HG03280 (cell line): ENCODE data around the gene FAM209B.
"Not testable (repeated sequence)": the region's sequence is repeated elsewhere in the genome, so short reads cannot be mapped to it uniquely, and the experiment has no call there.

Experiments used
- ATAC-seq: cut with Tn5 transposase; IDR thresholded peaks from one replicate; pipeline ENCODE4 v1.9.1; 2021; ENCODE audit warnings: mild to moderate bottlenecking, moderate library complexity; ENCODE audit not compliant: unreplicated experiment

The FAM209B gene

GRCh38 chr20:56537997-56538396 lies 5.0 kb downstream of the FAM209B start:
- no peak for ATAC-seq

- no peak for ATAC-seq
These were observed 7.4 kb downstream of the FAM209B start for GRCh38 chr20:56540415-56540814.

GRCh38 chr20:56542489-56543030 lies 9.5 kb downstream of the FAM209B start:
- no peak for ATAC-seq

GRCh38 chr20:56551571-56551970 lies 18.5 kb downstream of the FAM209B start:
- ATAC-seq, result no peak

- ATAC-seq, result no peak
These were observed 20.0 kb downstream of the FAM209B start for GRCh38 chr20:56552911-56553629.

GRCh38 chr20:56554869-56555268 lies 21.8 kb downstream of the FAM209B start:
- ATAC-seq, result peak; percentile 89

- no peak for ATAC-seq
These were observed 25.9 kb downstream of the FAM209B start for GRCh38 chr20:56558968-56559367.

GRCh38 chr20:56564526-56564925 lies 31.5 kb downstream of the FAM209B start:
- ATAC-seq, result not testable (repeated sequence)

- no peak for ATAC-seq
These were observed 32.5 kb downstream of the FAM209B start for GRCh38 chr20:56565511-56565910.

GRCh38 chr20:56566621-56567020 lies 33.6 kb downstream of the FAM209B start:
- ATAC-seq, result no peak

- ATAC-seq, result no peak
These were observed 37.8 kb downstream of the FAM209B start for GRCh38 chr20:56570832-56571231.

- no peak for ATAC-seq
These were observed 39.1 kb downstream of the FAM209B start for GRCh38 chr20:56572172-56572571.

- no peak for ATAC-seq
These were observed 40.9 kb downstream of the FAM209B start for GRCh38 chr20:56573986-56574385.

- ATAC-seq, result no peak
These were observed 41.6 kb downstream of the FAM209B start for GRCh38 chr20:56574531-56575142.

- ATAC-seq, result no peak
These were observed 42.1 kb downstream of the FAM209B start for GRCh38 chr20:56575157-56575556.

- ATAC-seq, result no peak
These were observed 42.9 kb downstream of the FAM209B start for GRCh38 chr20:56575961-56576360.

GRCh38 chr20:56579301-56579710 lies 46.3 kb downstream of the FAM209B start:
- no peak for ATAC-seq

- no peak for ATAC-seq
These were observed 47.2 kb downstream of the FAM209B start for GRCh38 chr20:56580226-56580625.

GRCh38 chr20:56581701-56582100 lies 48.7 kb downstream of the FAM209B start:
- no peak for ATAC-seq

GRCh38 chr20:56582542-56582941 lies 49.5 kb downstream of the FAM209B start:
- ATAC-seq, result no peak

- no peak for ATAC-seq
These were observed 51.9 kb downstream of the FAM209B start for GRCh38 chr20:56584916-56585315.
